Measurements from ENCODE around the gene LPCAT1.

GRCh38 chr5:1489754-1490153, 34.0 kb downstream of the LPCAT1 start:
- TF ChIP-seq, protein P1, sequence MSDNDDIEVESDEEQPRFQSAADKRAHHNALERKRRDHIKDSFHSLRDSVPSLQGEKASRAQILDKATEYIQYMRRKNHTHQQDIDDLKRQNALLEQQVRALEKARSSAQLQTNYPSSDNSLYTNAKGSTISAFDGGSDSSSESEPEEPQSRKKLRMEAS (IDR thresholded peaks at IDR 0.05; ENCODE audit: insufficient read depth, insufficient read length), result no peak
- no peak for TF ChIP-seq CTCF (IDR thresholded peaks at IDR 0.05; ENCODE audit: extremely low read depth in 1 of 2, insufficient read depth in 1 of 2, low read depth in 1 of 2, low read length in 2 of 2)
- TF ChIP-seq POLR2AphosphoS5 (IDR thresholded peaks at IDR 0.05; ENCODE audit: insufficient read depth, low read depth, low read length), result no peak
- TF ChIP-seq EZH2 (IDR thresholded peaks at IDR 0.05; ENCODE audit: borderline replicate concordance, low read depth, low read length, severe bottlenecking), result no peak
- no peak for TF ChIP-seq POLR2A (IDR thresholded peaks at IDR 0.05; ENCODE audit: low read depth, low read length)
- no peak for TF ChIP-seq MYC (IDR thresholded peaks at IDR 0.05; ENCODE audit: low read depth, low read length)
- TF ChIP-seq JUN (IDR thresholded peaks at IDR 0.05; ENCODE audit: borderline replicate concordance, insufficient read depth, insufficient read length, low read depth), result no peak
- no peak for TF ChIP-seq GATA2 (IDR thresholded peaks at IDR 0.05; ENCODE audit: insufficient read depth, insufficient read length, low read depth, low read length)
